Loucy (cell line): ENCODE data around the gene DRD2.

Experiments
- H2AFZ ChIP-seq: fragments of 200-600 bp; sonication (generic); 2 replicates; pipeline ENCODE4 v1.6.0; 2016; ENCODE audit warnings: antibody characterized with exemption, mild to moderate bottlenecking, low read length, moderate library complexity
- H3F3A ChIP-seq: fragments of 200-600 bp; 2 replicates; pipeline ENCODE4 v1.6.0; 2016; ENCODE audit warnings: antibody characterized with exemption, low read depth, mild to moderate bottlenecking
- H3K27me3 ChIP-seq: fragments of 200-600 bp; sonication (generic); 2 replicates; pipeline ENCODE4 v1.6.1; 2014; ENCODE audit warnings: low read length, mild to moderate bottlenecking; ENCODE audit not compliant: insufficient read depth, poor library complexity, severe bottlenecking
- H3K36me3 ChIP-seq: fragments of 200-600 bp; sonication (generic); 2 replicates; pipeline ENCODE4 v1.6.1; 2016; ENCODE audit warnings: low read length; ENCODE audit not compliant: insufficient read depth
- H3K4me1 ChIP-seq: fragments of 200-600 bp; sonication (generic); 2 replicates; pipeline ENCODE4 v1.5.1; 2014; ENCODE audit warnings: low read length, mild to moderate bottlenecking; ENCODE audit not compliant: insufficient read depth, poor library complexity, severe bottlenecking
- H3K4me2 ChIP-seq: fragments of 200-600 bp; sonication (generic); 2 replicates; pipeline ENCODE4 v1.6.0; 2014; ENCODE audit warnings: antibody characterized with exemption, low read length, low read depth, mild to moderate bottlenecking; ENCODE audit not compliant: poor library complexity, severe bottlenecking
- H3K4me3 ChIP-seq: fragments of 200-600 bp; sonication (generic); 2 replicates; pipeline ENCODE4 v1.5.1; 2014; ENCODE audit warnings: low read length, mild to moderate bottlenecking, mixed read lengths; ENCODE audit not compliant: poor library complexity, severe bottlenecking
- H3K79me2 ChIP-seq: fragments of 200-600 bp; sonication (generic); 2 replicates; pipeline ENCODE4 v1.6.1; 2014; ENCODE audit warnings: low read length; ENCODE audit not compliant: insufficient read depth
- H3K9ac ChIP-seq: fragments of 200-600 bp; sonication (generic); 2 replicates; pipeline ENCODE4 v1.6.0; 2014; ENCODE audit warnings: mild to moderate bottlenecking, low read depth, low read length, moderate library complexity; ENCODE audit not compliant: poor library complexity, severe bottlenecking
- H3K9me2 ChIP-seq: fragments of 200-600 bp; sonication (generic); replicated peaks from 2 replicates; pipeline ENCODE4 v1.6.1; 2016; ENCODE audit warnings: low read depth, low read length, mixed read lengths
- H3K9me3 ChIP-seq: fragments of 200-600 bp; sonication (generic); 2 replicates; pipeline ENCODE4 v1.6.1; 2014; ENCODE audit warnings: mild to moderate bottlenecking, antibody characterized with exemption, low read length, low read depth; ENCODE audit not compliant: insufficient read depth
- H4K20me1 ChIP-seq: fragments of 200-600 bp; sonication (generic); 2 replicates; pipeline ENCODE4 v1.6.0; 2014; ENCODE audit warnings: antibody characterized with exemption, low read length, mild to moderate bottlenecking; ENCODE audit not compliant: insufficient read depth, poor library complexity, severe bottlenecking
- EZH2phosphoT487 ChIP-seq: fragments of 200-600 bp; IDR thresholded peaks from 2 replicates; pipeline ENCODE4 v1.6.1; 2018; ENCODE audit warnings: antibody characterized with exemption, mild to moderate bottlenecking, moderate library complexity, borderline replicate concordance
- TF ChIP-seq, protein P1 (sequence below): fragments of 200-600 bp; sonication (generic); conservative IDR thresholded peaks from 2 replicates; pipeline ENCODE4 v1.5.1; 2014; ENCODE audit warnings: mild to moderate bottlenecking, antibody characterized with exemption, low read length

DRD2 gene

DNA sequence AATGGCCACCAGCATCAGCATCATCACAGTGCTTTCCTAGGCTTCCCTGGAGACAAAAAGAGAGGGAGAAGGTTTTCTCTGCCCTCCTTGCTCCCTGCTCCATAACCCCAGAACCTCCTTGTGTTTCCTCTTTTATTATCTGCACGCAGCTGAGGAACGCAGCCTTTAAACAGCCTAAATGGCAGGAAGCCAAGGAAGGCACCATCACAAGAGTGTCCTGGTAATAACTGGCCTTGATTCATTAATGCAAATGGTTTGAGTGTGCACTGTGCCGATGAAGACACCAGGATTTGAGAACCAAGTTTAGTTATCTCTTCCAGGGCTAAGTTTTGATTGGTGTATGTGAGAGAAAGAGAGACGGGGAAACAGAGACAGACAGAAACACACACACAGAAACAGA is 29.4 kb upstream of the DRD2 start:
- Histone ChIP-seq H3K4me2 (no peak overlapping the region), H3K4me3 (no peak overlapping the region), H3F3A (no peaks in the 10 kb centered on the region), H4K20me1 (no peaks in the 10 kb centered on the region), H3K9me3 (no peaks in the 10 kb centered on the region), H3K9ac (no peak overlapping the region), H3K27me3 (no peaks in the 10 kb centered on the region), H3K9me2 (no peaks in the 10 kb centered on the region), H3K36me3 (no peaks in the 10 kb centered on the region), H3K4me1 (no peaks in the 10 kb centered on the region), H3K79me2 (no peaks in the 10 kb centered on the region), H2AFZ (no peak overlapping the region)
- no peak for TF ChIP-seq EZH2phosphoT487
- TF ChIP-seq, protein P1, sequence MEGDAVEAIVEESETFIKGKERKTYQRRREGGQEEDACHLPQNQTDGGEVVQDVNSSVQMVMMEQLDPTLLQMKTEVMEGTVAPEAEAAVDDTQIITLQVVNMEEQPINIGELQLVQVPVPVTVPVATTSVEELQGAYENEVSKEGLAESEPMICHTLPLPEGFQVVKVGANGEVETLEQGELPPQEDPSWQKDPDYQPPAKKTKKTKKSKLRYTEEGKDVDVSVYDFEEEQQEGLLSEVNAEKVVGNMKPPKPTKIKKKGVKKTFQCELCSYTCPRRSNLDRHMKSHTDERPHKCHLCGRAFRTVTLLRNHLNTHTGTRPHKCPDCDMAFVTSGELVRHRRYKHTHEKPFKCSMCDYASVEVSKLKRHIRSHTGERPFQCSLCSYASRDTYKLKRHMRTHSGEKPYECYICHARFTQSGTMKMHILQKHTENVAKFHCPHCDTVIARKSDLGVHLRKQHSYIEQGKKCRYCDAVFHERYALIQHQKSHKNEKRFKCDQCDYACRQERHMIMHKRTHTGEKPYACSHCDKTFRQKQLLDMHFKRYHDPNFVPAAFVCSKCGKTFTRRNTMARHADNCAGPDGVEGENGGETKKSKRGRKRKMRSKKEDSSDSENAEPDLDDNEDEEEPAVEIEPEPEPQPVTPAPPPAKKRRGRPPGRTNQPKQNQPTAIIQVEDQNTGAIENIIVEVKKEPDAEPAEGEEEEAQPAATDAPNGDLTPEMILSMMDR: no peak

DNA sequence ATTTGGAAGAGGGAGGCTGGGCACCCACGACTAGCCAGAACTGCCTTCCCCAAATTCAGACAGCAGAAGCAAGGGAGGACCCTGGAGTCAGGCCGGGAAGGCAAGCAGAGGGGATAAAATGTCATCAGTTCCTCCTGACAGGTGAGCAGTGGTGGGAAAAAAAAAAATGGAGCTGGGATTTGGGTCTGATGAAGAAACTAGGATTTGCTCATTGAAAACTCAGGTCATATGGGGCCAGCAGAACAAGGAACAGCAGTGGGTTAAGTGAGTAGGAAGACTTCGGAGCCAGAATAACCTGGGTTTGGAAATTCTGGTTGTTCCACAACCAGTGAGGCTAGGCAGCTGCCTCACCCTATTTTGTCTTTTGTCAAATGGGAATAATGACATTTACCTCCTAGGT is 28.9 kb upstream of the DRD2 start:
- Histone ChIP-seq H3F3A (no peaks in the 10 kb centered on the region), H2AFZ (no peak overlapping the region), H3K4me1 (no peaks in the 10 kb centered on the region), H4K20me1 (no peaks in the 10 kb centered on the region), H3K9me2 (no peaks in the 10 kb centered on the region), H3K9me3 (no peaks in the 10 kb centered on the region), H3K9ac (no peak overlapping the region), H3K27me3 (no peaks in the 10 kb centered on the region), H3K36me3 (no peaks in the 10 kb centered on the region), H3K4me2 (no peak overlapping the region), H3K4me3 (no peak overlapping the region), H3K79me2 (no peaks in the 10 kb centered on the region)
- TF ChIP-seq EZH2phosphoT487: no peak
- TF ChIP-seq, protein P1: no peak

GRCh38 chr11:113497066-113497910 is 22.1 kb upstream of the DRD2 start:
- Histone ChIP-seq H3K79me2 (no peaks in the 10 kb centered on the region), H3F3A (no peaks in the 10 kb centered on the region), H3K9me2 (no peaks in the 10 kb centered on the region), H2AFZ (no peak overlapping the region), H3K36me3 (no peaks in the 10 kb centered on the region), H3K9me3 (no peaks in the 10 kb centered on the region), H4K20me1 (no peaks in the 10 kb centered on the region), H3K9ac (no peak overlapping the region), H3K4me2 (no peak overlapping the region), H3K4me1 (no peaks in the 10 kb centered on the region), H3K4me3 (no peak overlapping the region), H3K27me3 (no peaks in the 10 kb centered on the region)
- TF ChIP-seq EZH2phosphoT487: no peak
- TF ChIP-seq, protein P1: no peak
